Thoracic aorta (tissue), 2 donors: ENCODE data around the gene TIMELESS. TPM values are rescaled to one million over a fixed set of nuclear protein-coding genes. Genes with fewer than 3 reads are reported as not detected.

ENCODE experiments used
- ATAC-seq: fragments of 150-250 bp; one replicate; pipeline ENCODE4 v1.8.0; 2017; ENCODE audit warnings: low read depth; ENCODE audit not compliant: insufficient number of reproducible peaks, low FRiP score
- DNase-seq: peaks from one replicate; pipeline ENCODE4 v3.0.0-alpha.2; 2020; ENCODE audit warnings: low spot score
- H3K27ac ChIP-seq, 2 donors: fragments of 200-600 bp; sonication (generic); 1 replicate in 1 of 2; 2 replicates in 1 of 2; pipeline ENCODE4 v1.5.1; 2016; ENCODE audit warnings: mild to moderate bottlenecking in 2 of 2, moderate library complexity in 2 of 2
- H3K27me3 ChIP-seq: fragments of 200-600 bp; sonication (generic); replicated peaks from 2 replicates; pipeline ENCODE4 v1.6.0; 2016; ENCODE audit warnings: mild to moderate bottlenecking; ENCODE audit not compliant: insufficient read depth
- H3K36me3 ChIP-seq: fragments of 200-600 bp; sonication (generic); one replicate; pipeline ENCODE4 v1.5.1; 2016
- H3K4me1 ChIP-seq, 2 donors: fragments of 200-600 bp; sonication (generic); 1 replicate in 1 of 2; 2 replicates in 1 of 2; pipeline versions ENCODE4 v1.5.1 to v1.6.0; 2016; ENCODE audit warnings: low read depth in 2 of 2, mild to moderate bottlenecking in 1 of 2; ENCODE audit not compliant: control insufficient read depth in 1 of 2
- H3K4me3 ChIP-seq: fragments of 200-600 bp; sonication (generic); 2 replicates; pipeline ENCODE4 v1.5.1; 2016; ENCODE audit warnings: mild to moderate bottlenecking
- H3K9me3 ChIP-seq: fragments of 200-600 bp; sonication (generic); 2 replicates; pipeline ENCODE4 v1.5.1; 2016
- total RNA-seq, 2 donors: library from RNA; depleted of rRNA; stranded (reverse); fragments of >200 nt; gene quantifications; one replicate each; pipeline versions ENCODE4 v1.1.0 to v1.2.3, GENCODE V29; 2016
- TF ChIP-seq, protein P1 (sequence below): fragments of 200-600 bp; sonication (generic); IDR thresholded peaks from one replicate; pipeline ENCODE4 v1.5.1; 2019; ENCODE audit warnings: antibody characterized with exemption

TIMELESS gene
- total RNA-seq, 2 donors from 2014 or later, result 3.0 to 4.4 TPM

DNA sequence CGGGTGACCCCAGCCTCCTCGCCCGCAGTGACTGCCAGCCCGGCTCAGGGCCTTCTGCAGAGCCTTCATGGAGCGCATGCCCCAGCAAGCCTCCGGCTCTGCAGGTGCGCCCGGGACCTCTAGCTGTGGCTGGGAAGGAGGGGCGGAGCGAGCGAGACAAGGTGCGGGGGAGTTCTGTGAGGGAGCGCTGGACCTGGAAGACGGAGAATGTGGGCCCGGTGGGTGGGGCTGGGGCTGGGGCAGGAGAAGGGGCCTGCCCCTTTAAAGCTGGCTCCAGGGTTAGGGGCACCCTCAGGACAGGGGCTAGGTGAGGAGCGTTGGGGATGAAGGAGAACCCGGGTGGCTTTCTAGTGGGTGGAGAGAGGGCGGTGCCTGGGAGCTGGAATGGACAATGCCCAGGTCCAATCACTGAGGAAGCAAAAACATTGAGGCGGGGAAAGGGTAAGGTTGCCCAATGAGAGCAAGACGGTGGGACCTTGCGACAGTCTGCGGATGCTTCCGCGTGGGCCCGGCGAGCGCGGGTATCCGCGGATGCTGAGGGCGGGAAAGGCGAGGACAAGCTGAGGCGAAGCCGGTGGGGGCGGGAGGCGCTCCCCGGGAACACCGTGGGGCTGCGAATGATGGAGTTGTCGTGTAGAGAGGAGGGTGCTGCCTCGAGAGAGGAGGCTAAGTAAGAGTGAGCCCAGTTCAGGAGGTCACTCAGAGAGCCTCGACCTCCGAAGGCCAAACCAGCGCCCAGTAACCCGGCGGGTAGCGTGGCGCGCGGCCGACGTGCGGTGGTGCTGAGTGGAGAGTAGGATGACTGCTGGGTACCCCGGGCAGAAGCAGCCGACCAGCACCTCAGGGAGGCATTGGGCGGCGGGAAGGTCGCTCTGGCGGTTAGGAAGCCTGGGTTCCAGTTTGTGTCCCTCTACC lies 39.1 kb upstream of the TIMELESS start, which contains the start of gene GLS2:
TSS of gene GLS2 (minus strand) at position 121 of the 915 bp plus-strand sequence. CDS start at position 78, 43 bp downstream.
- Histone ChIP-seq H3K27me3 (no peaks in the 10 kb centered on the region), H3K27ac (no peak within 1 kb of the TSS), H3K9me3 (no peaks in the 10 kb centered on the region), H3K4me1 (peaks cover 3 to 10% of the 10 kb centered on the region in 2 donors), H3K4me3 (peak within 1 kb of the TSS; percentile 84), H3K36me3 (no peaks in the 10 kb centered on the region)
- TF ChIP-seq, protein P1, sequence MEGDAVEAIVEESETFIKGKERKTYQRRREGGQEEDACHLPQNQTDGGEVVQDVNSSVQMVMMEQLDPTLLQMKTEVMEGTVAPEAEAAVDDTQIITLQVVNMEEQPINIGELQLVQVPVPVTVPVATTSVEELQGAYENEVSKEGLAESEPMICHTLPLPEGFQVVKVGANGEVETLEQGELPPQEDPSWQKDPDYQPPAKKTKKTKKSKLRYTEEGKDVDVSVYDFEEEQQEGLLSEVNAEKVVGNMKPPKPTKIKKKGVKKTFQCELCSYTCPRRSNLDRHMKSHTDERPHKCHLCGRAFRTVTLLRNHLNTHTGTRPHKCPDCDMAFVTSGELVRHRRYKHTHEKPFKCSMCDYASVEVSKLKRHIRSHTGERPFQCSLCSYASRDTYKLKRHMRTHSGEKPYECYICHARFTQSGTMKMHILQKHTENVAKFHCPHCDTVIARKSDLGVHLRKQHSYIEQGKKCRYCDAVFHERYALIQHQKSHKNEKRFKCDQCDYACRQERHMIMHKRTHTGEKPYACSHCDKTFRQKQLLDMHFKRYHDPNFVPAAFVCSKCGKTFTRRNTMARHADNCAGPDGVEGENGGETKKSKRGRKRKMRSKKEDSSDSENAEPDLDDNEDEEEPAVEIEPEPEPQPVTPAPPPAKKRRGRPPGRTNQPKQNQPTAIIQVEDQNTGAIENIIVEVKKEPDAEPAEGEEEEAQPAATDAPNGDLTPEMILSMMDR, result no peak
- DNase-seq, result peak; percentile 31
- ATAC-seq, result peak; percentile 74

GRCh38 chr12:56487448-56488040 lies 38.3 kb upstream of the TIMELESS start:
- ATAC-seq (no peak), DNase-seq (no peak)
- no peaks in the 10 kb centered on the region for H3K9me3 ChIP-seq
- TF ChIP-seq, protein P1, result no peak
- H3K36me3 ChIP-seq, result no peaks in the 10 kb centered on the region
- no peak overlapping the region for H3K27ac ChIP-seq
- peaks cover 3 to 10% of the 10 kb centered on the region in 2 donors for H3K4me1 ChIP-seq
- H3K27me3 ChIP-seq, result no peaks in the 10 kb centered on the region
- H3K4me3 ChIP-seq, result peak overlapping the region; percentile 84

DNA sequence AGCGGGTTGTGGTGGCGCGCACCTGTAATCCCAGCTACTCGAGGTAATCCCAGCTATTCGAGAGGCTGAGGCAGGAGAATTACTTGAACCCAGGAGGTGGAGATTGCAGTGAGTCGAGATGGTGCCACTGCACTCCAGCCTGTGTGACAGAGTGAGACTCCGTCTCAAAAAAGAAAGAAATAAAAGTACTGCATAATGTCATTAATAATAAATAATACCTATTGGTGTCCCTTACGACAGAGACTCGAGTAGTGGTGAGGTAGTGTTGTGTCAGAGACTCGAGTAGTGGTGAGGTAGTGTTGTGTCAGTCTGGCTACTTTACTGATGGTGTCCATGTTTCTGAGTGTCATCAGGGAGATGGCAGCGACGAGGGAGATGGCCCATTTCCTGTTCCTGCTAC lies 37.5 kb upstream of the TIMELESS start:
- no peak overlapping the region for H3K4me3 ChIP-seq
- TF ChIP-seq, protein P1, result no peak
- H3K27me3 ChIP-seq, result no peaks in the 10 kb centered on the region
- no peaks in the 10 kb centered on the region for H3K9me3 ChIP-seq
- ATAC-seq, result no peak
- peaks cover 3 to 10% of the 10 kb centered on the region in 2 donors for H3K4me1 ChIP-seq
- DNase-seq, result no peak
- no peak overlapping the region for H3K27ac ChIP-seq
- H3K36me3 ChIP-seq, result no peaks in the 10 kb centered on the region

GRCh38 chr12:56484566-56484965 lies 35.3 kb upstream of the TIMELESS start:
- TF ChIP-seq, protein P1, result no peak
- ATAC-seq, result no peak
- DNase-seq, result no peak
- H3K27me3 ChIP-seq, result no peaks in the 10 kb centered on the region
- H3K36me3 ChIP-seq, result no peaks in the 10 kb centered on the region
- no peak overlapping the region for H3K4me3 ChIP-seq
- H3K9me3 ChIP-seq, result no peaks in the 10 kb centered on the region
- peaks cover 3 to 10% of the 10 kb centered on the region in 2 donors for H3K4me1 ChIP-seq
- no peak overlapping the region for H3K27ac ChIP-seq

DNA sequence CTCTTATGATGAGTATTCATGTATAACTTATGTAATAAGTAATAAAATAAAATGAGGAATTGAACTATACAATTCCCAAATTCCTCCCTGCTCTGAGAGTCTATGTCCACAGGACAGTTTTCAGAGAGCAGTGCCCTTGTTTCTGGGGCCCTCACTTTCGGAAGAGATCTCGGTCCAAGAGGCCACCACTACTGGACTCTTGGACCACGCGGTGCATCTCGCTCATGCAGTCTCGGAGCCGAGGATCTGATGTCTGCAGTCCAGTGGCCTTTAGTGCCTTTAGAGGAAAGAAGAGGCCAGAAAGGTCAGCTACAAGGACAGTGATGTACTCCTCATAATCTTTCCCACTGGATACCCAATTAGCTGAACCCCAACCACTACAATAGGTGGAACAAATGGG lies 30.4 kb upstream of the TIMELESS start:
- H3K4me3 ChIP-seq, result no peak overlapping the region
- H3K27ac ChIP-seq, result no peak overlapping the region
- DNase-seq (no peak), ATAC-seq (no peak)
- TF ChIP-seq, protein P1, result no peak
- no peaks in the 10 kb centered on the region for H3K9me3 ChIP-seq
- H3K4me1 ChIP-seq, result no peaks in the 10 kb centered on the region
- no peaks in the 10 kb centered on the region for H3K27me3 ChIP-seq
- H3K36me3 ChIP-seq, result no peaks in the 10 kb centered on the region
